B cell (primary cell): ENCODE results near the gene RBM26. TPM values are rescaled to one million over a fixed set of nuclear protein-coding genes. Genes with fewer than 3 reads are reported as not detected.

Experiments used
- ATAC-seq: fragments of 200-7000 bp; cut with Tn5 transposase; one replicate; pipeline ENCODE4 v1.10.0; 2021; ENCODE audit warnings: low read depth, mild to moderate bottlenecking, moderate number of reproducible peaks, moderate library complexity
- CTCF ChIA-PET: fragments of 350-600 bp; sonication (Branson Sonifier 250); formaldehyde crosslinking; loops from one replicate; lab custom pipeline; 2021; ENCODE audit warnings: antibody characterized with exemption, inconsistent platforms; lab: Charles Lee
- POLR2A ChIA-PET: fragments of 350-600 bp; sonication (Branson Sonifier 250); formaldehyde crosslinking; loops from one replicate; lab custom pipeline; 2021; ENCODE audit warnings: antibody characterized with exemption; lab: Charles Lee
- DNase-seq: peaks from one replicate; pipeline ENCODE4 v3.0.0; 2013
- H2AFZ ChIP-seq: 2 replicates; pipeline ENCODE4 v1.6.1; 2012; ENCODE audit warnings: mild to moderate bottlenecking, low read depth, low read length; ENCODE audit not compliant: insufficient read depth, poor library complexity, severe bottlenecking
- H3K27ac ChIP-seq, 2 donors: 1 replicate in 1 of 2; 2 replicates in 1 of 2; pipeline ENCODE4 v1.5.1; 2012 to 2013; ENCODE audit warnings: low read length in 2 of 2, mild to moderate bottlenecking in 2 of 2, moderate library complexity in 1 of 2
- H3K27me3 ChIP-seq, 4 experiments: fragments of 200-600 bp in 1 of 4; sonication (generic) in 1 of 4; replicated peaks in 1 of 4; 1 replicate in 2 of 4; 2 replicates in 2 of 4; pipeline versions ENCODE4 v1.6.1 to v1.7.0; 2013 to 2016; ENCODE audit warnings: low read length in 3 of 4, mild to moderate bottlenecking in 2 of 4, mixed read lengths in 1 of 4, moderate library complexity in 1 of 4; ENCODE audit not compliant: insufficient read depth in 4 of 4, control insufficient read depth in 3 of 4; ENCODE audit errors: control extremely low read depth in 1 of 4
- H3K36me3 ChIP-seq, 2 experiments: replicated peaks in 1 of 2; 1 replicate in 1 of 2; 2 replicates in 1 of 2; pipeline versions ENCODE4 v1.6.1 to v1.7.1; 2013; ENCODE audit warnings: low read length in 1 of 2; ENCODE audit not compliant: insufficient read depth in 2 of 2, control insufficient read depth in 1 of 2; ENCODE audit errors: control extremely low read depth in 1 of 2, extremely low read depth in 1 of 2
- H3K4me1 ChIP-seq, 2 donors: fragments of 200-600 bp in 1 of 2; sonication (generic) in 1 of 2; 1 replicate in 1 of 2; 2 replicates in 1 of 2; pipeline versions ENCODE4 v1.5.1 to v1.6.1; 2013 to 2017; ENCODE audit warnings: low read length in 2 of 2; ENCODE audit not compliant: control insufficient read depth in 2 of 2, insufficient read depth in 2 of 2
- H3K4me2 ChIP-seq: replicated peaks from 2 replicates; pipeline ENCODE3; 2012; ENCODE audit warnings: mild to moderate bottlenecking, low read depth, low read length; ENCODE audit not compliant: poor library complexity, severe bottlenecking
- H3K4me3 ChIP-seq, 5 experiments: fragments of 200-600 bp in 1 of 5; sonication (generic) in 1 of 5; 1 replicate in 3 of 5; 2 replicates in 2 of 5; pipeline versions ENCODE4 v1.5.1 to v1.7.0; 2011 to 2016; ENCODE audit warnings: low read length in 4 of 5, mild to moderate bottlenecking in 4 of 5, low read depth in 2 of 5, control low read depth in 1 of 5, moderate library complexity in 1 of 5; ENCODE audit not compliant: insufficient read depth in 1 of 5; ENCODE audit errors: control extremely low read depth in 1 of 5, extremely low read depth in 1 of 5
- H3K79me2 ChIP-seq: fragments of 200-600 bp; sonication (generic); one replicate; pipeline ENCODE4 v1.6.0; 2016; ENCODE audit warnings: low read length; ENCODE audit not compliant: control insufficient read depth, insufficient read depth
- H3K9ac ChIP-seq: fragments of 200-600 bp; sonication (generic); 2 replicates; pipeline ENCODE4 v1.6.1; 2017; ENCODE audit warnings: mild to moderate bottlenecking, low read length, moderate library complexity
- H3K9me3 ChIP-seq, 3 donors: one replicate each; pipeline versions ENCODE4 v1.6.1 to v1.7.1; 2013; ENCODE audit warnings: low read length in 2 of 3; ENCODE audit not compliant: control insufficient read depth in 2 of 3, insufficient read depth in 1 of 3; ENCODE audit errors: control extremely low read depth in 1 of 3
- H4K20me1 ChIP-seq: 2 replicates; pipeline ENCODE4 v1.6.0; 2012; ENCODE audit warnings: mild to moderate bottlenecking, low read length; ENCODE audit not compliant: insufficient read depth, control insufficient read depth, poor library complexity, severe bottlenecking
- H3K27ac Mint-ChIP-seq: one replicate; pipeline ENCODE4 v1.8.0; 2021; ENCODE audit warnings: mixed read lengths
- H3K27me3 Mint-ChIP-seq: one replicate; pipeline ENCODE4 v1.8.0; 2021; ENCODE audit warnings: mixed read lengths
- H3K4me1 Mint-ChIP-seq: one replicate; pipeline ENCODE4 v1.8.0; 2021; ENCODE audit warnings: mixed read lengths
- H3K4me3 Mint-ChIP-seq: one replicate; pipeline ENCODE4 v1.8.0; 2021; ENCODE audit warnings: mixed read lengths
- H3K9me3 Mint-ChIP-seq: one replicate; pipeline ENCODE4 v1.8.0; 2022; ENCODE audit warnings: mixed read lengths; ENCODE audit not compliant: insufficient read depth
- EZH2 ChIP-seq: IDR thresholded peaks from 2 replicates; pipeline ENCODE4 v1.6.1; 2012; ENCODE audit warnings: borderline replicate concordance, low read depth, mild to moderate bottlenecking, moderate library complexity, low read length; ENCODE audit not compliant: insufficient read depth, poor library complexity, severe bottlenecking
- WGBS: methylation state at CpG from one replicate; pipeline ENCODE4 v1.1.5; 2013; ENCODE audit warnings: missing lambda C conversion rate; ENCODE audit not compliant: insufficient coverage; 5-methylcytosine and 5-hydroxymethylcytosine counted together
- intact Hi-C: fragments of 100-400 bp; cut with micrococcal nuclease; formaldehyde crosslinking; loops from one replicate; pipeline ENCODE4 v1.10.0; 2022
- polyA plus RNA-seq: library from polyadenylated mRNA; depleted of rRNA; stranded (reverse); fragments of >200 nt; gene quantifications from 2 replicates; pipeline ENCODE4 v1.2.3, GENCODE V29; 2012
- total RNA-seq, 2 donors: library from RNA; stranded (reverse); fragments of 120-200 nt in 1 of 2; gene quantifications; 1 replicate in 1 of 2; 2 replicates in 1 of 2; pipeline versions ENCODE4 v1.2.3 to v1.2.4, GENCODE V29; 2013 to 2022
- TF ChIP-seq, protein P1 (sequence below): fragments of 200-600 bp; IDR thresholded peaks from one replicate; pipeline ENCODE4 v1.8.0; 2022; ENCODE audit warnings: antibody characterized with exemption, mild to moderate bottlenecking

Gene RBM26
- total and polyA plus RNA-seq, 2 donors (not counting 1 experiment from before 2014, with no cell fraction given): 34.5 to 159 TPM

DNA sequence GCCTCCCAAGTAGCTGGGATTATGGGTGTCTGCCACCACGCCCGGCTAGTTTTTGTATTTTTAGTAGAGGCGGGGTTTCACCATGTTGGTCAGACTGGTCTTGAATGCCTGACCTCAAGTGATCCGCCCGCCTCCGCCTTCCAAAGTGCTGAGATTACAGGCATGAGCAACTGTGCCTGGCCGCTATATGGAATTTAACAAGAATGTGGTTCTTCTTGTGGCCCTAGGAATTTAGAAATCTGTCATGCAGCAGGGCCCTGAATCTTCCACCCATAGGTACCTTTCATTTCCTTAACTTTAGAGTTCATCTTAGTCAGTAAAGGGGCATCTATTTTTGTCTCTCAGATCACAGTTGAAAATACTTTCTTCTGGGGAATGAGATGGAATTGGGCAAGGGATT is 49.3 kb upstream of the RBM26 start:
- no peaks in the 10 kb centered on the region for H3K79me2 ChIP-seq
- Mint-ChIP-seq H3K27me3 (peaks cover 26% of the 10 kb centered on the region), H3K4me1 (peaks cover 6% of the 10 kb centered on the region), H3K9me3 (no peaks in the 10 kb centered on the region), H3K27ac (no peak overlapping the region), H3K4me3 (no peak overlapping the region)
- no peak for TF ChIP-seq EZH2
- TF ChIP-seq, protein P1, sequence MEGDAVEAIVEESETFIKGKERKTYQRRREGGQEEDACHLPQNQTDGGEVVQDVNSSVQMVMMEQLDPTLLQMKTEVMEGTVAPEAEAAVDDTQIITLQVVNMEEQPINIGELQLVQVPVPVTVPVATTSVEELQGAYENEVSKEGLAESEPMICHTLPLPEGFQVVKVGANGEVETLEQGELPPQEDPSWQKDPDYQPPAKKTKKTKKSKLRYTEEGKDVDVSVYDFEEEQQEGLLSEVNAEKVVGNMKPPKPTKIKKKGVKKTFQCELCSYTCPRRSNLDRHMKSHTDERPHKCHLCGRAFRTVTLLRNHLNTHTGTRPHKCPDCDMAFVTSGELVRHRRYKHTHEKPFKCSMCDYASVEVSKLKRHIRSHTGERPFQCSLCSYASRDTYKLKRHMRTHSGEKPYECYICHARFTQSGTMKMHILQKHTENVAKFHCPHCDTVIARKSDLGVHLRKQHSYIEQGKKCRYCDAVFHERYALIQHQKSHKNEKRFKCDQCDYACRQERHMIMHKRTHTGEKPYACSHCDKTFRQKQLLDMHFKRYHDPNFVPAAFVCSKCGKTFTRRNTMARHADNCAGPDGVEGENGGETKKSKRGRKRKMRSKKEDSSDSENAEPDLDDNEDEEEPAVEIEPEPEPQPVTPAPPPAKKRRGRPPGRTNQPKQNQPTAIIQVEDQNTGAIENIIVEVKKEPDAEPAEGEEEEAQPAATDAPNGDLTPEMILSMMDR: no peak
- no peak overlapping the region for H3K9ac ChIP-seq
- intact Hi-C loops: no loop called here
- no peaks in the 10 kb centered on the region for H4K20me1 ChIP-seq
- ATAC-seq: no peak
- ChIA-PET POLR2A (no interaction called here), CTCF (no interaction called here)
- H3K4me1 ChIP-seq: no peaks in the 10 kb centered on the region
- H3K36me3 ChIP-seq: no peaks in the 10 kb centered on the region
- no peak for DNase-seq
- no peaks in the 10 kb centered on the region for H3K9me3 ChIP-seq
- peaks cover 0 to 4% (median 2%) of the 10 kb centered on the region in 4 experiments for H3K27me3 ChIP-seq
- no peak overlapping the region for H3K4me3 ChIP-seq
- H3K4me2 ChIP-seq: no peak overlapping the region
- H2AFZ ChIP-seq: no peak overlapping the region
- no peak overlapping the region for H3K27ac ChIP-seq
- 85% methylated on average over 6 of the region's 7 CpGs for WGBS

DNA sequence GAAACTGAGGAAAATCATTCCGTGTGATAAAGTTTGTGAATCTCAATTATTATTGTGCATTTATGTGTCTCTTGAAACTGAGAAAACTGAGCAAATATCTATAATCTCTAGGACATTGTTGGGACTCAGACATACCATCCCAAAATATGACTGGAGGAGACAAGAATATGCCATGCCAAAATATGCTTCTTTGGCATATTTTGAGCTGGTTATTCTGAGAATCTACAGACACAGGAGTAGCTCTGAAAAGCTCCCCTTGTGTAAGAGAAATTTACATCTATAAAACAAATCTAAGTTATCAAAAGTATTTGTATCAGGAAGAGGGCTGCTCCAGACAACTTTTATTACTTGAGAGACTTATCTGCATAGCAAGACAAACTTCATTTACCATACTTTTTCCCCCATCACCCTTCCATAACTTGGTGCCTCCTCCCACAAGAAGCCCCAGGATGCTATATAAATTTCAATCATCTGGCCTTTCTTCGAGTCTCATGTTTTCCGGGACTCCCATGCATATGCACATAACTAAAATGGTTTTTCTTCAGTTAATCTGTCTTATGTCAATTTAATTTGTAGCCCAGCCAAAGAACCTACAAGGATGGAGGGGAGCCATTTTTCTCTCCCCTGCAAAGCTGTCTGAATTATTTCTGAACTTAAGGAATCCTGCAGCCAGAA is 46.3 kb upstream of the RBM26 start:
- Histone ChIP-seq H4K20me1 (no peaks in the 10 kb centered on the region), H3K4me3 (no peak overlapping the region), H3K27ac (no peak overlapping the region), H3K4me2 (no peak overlapping the region), H3K4me1 (peaks cover 4 to 6% of the 10 kb centered on the region in 2 donors), H2AFZ (no peak overlapping the region), H3K79me2 (no peaks in the 10 kb centered on the region), H3K9ac (no peak overlapping the region), H3K27me3 (peaks cover 0 to 4% (median 0%) of the 10 kb centered on the region in 4 experiments), H3K9me3 (peaks cover 0 to 9% (median 4%) of the 10 kb centered on the region in 3 donors), H3K36me3 (no peaks in the 10 kb centered on the region)
- intact Hi-C loops: no loop called here
- H3K4me3 Mint-ChIP-seq: no peak overlapping the region
- ChIA-PET CTCF (interaction anchor here (1.0 kb wide), 1 partner anchor 9 kb away, joined by 3 read pairs; no protein-coding TSS in a partner anchor), POLR2A (no interaction called here)
- no peak for DNase-seq
- peaks cover 19% of the 10 kb centered on the region for H3K27me3 Mint-ChIP-seq
- H3K27ac Mint-ChIP-seq: no peak overlapping the region
- TF ChIP-seq, protein P1: no peak
- peaks cover 16% of the 10 kb centered on the region for H3K4me1 Mint-ChIP-seq
- H3K9me3 Mint-ChIP-seq: peaks cover 2% of the 10 kb centered on the region
- no CpG with 5 or more reads among the region's 3 CpGs for WGBS
- ATAC-seq: no peak
